Measurements from ENCODE around the gene ZAP70.

The ZAP70 gene

GRCh38 chr2:97779141-97779540 lies 65.8 kb downstream of the ZAP70 start:
- Histone ChIP-seq H3K36me3 (ENCODE audit: control insufficient read depth, insufficient read depth, low read length) (peaks cover 5% of the 10 kb centered on the region), H3K27me3 (ENCODE audit: control insufficient read depth, insufficient read depth, low read length) (no peaks in the 10 kb centered on the region), H3K4me3 (ENCODE audit: low read length) (no peak overlapping the region), H3K9ac (ENCODE audit: low read length) (no peak overlapping the region), H3K4me1 (ENCODE audit: control insufficient read depth, insufficient read depth, low read length) (no peaks in the 10 kb centered on the region), H3K27ac (ENCODE audit: low read depth, low read length) (no peak overlapping the region)

- no peaks in the 10 kb centered on the region for H3K27me3 ChIP-seq (ENCODE audit: control insufficient read depth, insufficient read depth, low read length)
- H3K36me3 ChIP-seq (ENCODE audit: control insufficient read depth, insufficient read depth, low read length), result peaks cover 7% of the 10 kb centered on the region
- H3K9ac ChIP-seq (ENCODE audit: low read length), result no peak overlapping the region
- no peak overlapping the region for H3K27ac ChIP-seq (ENCODE audit: low read depth, low read length)
- no peak overlapping the region for H3K4me3 ChIP-seq (ENCODE audit: low read length)
- H3K4me1 ChIP-seq (ENCODE audit: control insufficient read depth, insufficient read depth, low read length), result no peaks in the 10 kb centered on the region
Observed at GRCh38 chr2:97781981-97782380, 68.6 kb downstream of the ZAP70 start.

- peaks cover 8% of the 10 kb centered on the region for H3K36me3 ChIP-seq (ENCODE audit: control insufficient read depth, insufficient read depth, low read length)
- no peak overlapping the region for H3K4me3 ChIP-seq (ENCODE audit: low read length)
- H3K27ac ChIP-seq (ENCODE audit: low read depth, low read length), result no peak overlapping the region
- H3K9ac ChIP-seq (ENCODE audit: low read length), result no peak overlapping the region
- no peaks in the 10 kb centered on the region for H3K27me3 ChIP-seq (ENCODE audit: control insufficient read depth, insufficient read depth, low read length)
- no peaks in the 10 kb centered on the region for H3K4me1 ChIP-seq (ENCODE audit: control insufficient read depth, insufficient read depth, low read length)
Observed at GRCh38 chr2:97784953-97785352, 71.6 kb downstream of the ZAP70 start.

- Histone ChIP-seq H3K36me3 (ENCODE audit: control insufficient read depth, insufficient read depth, low read length) (peaks cover 9% of the 10 kb centered on the region), H3K27ac (ENCODE audit: low read depth, low read length) (no peak overlapping the region), H3K4me3 (ENCODE audit: low read length) (no peak overlapping the region), H3K27me3 (ENCODE audit: control insufficient read depth, insufficient read depth, low read length) (no peaks in the 10 kb centered on the region), H3K9ac (ENCODE audit: low read length) (no peak overlapping the region), H3K4me1 (ENCODE audit: control insufficient read depth, insufficient read depth, low read length) (no peaks in the 10 kb centered on the region)
Observed at GRCh38 chr2:97785818-97786217, 72.4 kb downstream of the ZAP70 start.

DNA sequence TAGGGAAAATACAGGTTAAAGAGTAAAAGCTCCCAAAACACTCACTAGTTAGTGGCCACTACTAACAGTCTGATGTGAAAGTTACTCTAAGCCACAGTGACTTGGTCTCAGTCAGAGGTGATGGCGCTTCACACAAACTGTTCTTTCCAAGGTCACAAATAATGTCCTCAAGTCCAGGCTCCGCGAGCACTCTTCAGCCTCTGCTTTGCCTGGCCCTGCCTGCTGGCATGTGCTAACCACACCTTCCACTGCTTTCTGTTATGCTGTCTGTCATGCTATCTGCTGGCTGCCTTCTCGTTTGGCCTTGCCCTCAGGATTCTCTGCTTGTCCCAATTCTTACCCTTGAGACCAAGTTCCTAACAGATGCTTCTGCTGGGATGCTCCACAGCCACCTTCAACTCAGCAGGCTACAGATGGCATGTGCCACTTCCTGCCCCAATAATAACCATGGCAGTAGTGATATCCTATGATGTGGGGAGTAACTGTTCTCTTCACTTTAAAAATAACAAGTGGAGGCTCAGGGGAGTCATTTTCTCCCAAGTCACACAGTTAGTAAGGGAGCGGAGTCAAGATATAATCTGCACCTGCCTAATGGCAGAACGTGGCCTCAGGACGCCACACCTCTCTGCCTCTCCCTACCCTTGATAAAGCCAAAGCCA lies 75.7 kb downstream of the ZAP70 start:
- no peaks in the 10 kb centered on the region for H3K27me3 ChIP-seq (ENCODE audit: control insufficient read depth, insufficient read depth, low read length)
- peaks cover 28% of the 10 kb centered on the region for H3K36me3 ChIP-seq (ENCODE audit: control insufficient read depth, insufficient read depth, low read length)
- H3K4me3 ChIP-seq (ENCODE audit: low read length), result no peak overlapping the region
- H3K4me1 ChIP-seq (ENCODE audit: control insufficient read depth, insufficient read depth, low read length), result no peaks in the 10 kb centered on the region
- H3K9ac ChIP-seq (ENCODE audit: low read length), result no peak overlapping the region
- no peak overlapping the region for H3K27ac ChIP-seq (ENCODE audit: low read depth, low read length)

All from rectal smooth muscle tissue (tissue), 1 donor.